SU-DHL-6 (cell line): Measurements from ENCODE around the gene ACACB.

Source experiments
- H2AFZ ChIP-seq: fragments of 200-600 bp; sonication (generic); 2 replicates; pipeline ENCODE4 v1.6.1; 2014; ENCODE audit warnings: low read depth, mild to moderate bottlenecking, moderate library complexity, mixed read lengths, antibody characterized with exemption, low read length; ENCODE audit not compliant: severe bottlenecking
- H3F3A ChIP-seq: fragments of 200-600 bp; shearing (Covaris generic); 2 replicates; pipeline ENCODE4 v1.6.0; 2016; ENCODE audit warnings: antibody characterized with exemption, mild to moderate bottlenecking; ENCODE audit not compliant: insufficient read depth
- H3K27ac ChIP-seq: fragments of 200-600 bp; sonication (generic); 2 replicates; pipeline ENCODE4 v1.5.1; 2016; ENCODE audit warnings: low read depth, mild to moderate bottlenecking, low read length, moderate library complexity, mixed read lengths
- H3K27me3 ChIP-seq: fragments of 200-600 bp; sonication (generic), shearing (Covaris generic); 2 replicates; pipeline ENCODE4 v1.6.0; 2014; ENCODE audit warnings: mild to moderate bottlenecking, low read length
- H3K36me3 ChIP-seq: fragments of 200-600 bp; sonication (generic); 2 replicates; pipeline ENCODE4 v1.6.1; 2014; ENCODE audit warnings: mild to moderate bottlenecking, low read length, mixed read lengths
- H3K4me2 ChIP-seq: fragments of 300-600, 200-600 bp; shearing (Covaris generic), sonication (generic); 2 replicates; pipeline ENCODE4 v1.6.0; 2014; ENCODE audit warnings: low read length, low read depth, mild to moderate bottlenecking; ENCODE audit not compliant: poor library complexity, severe bottlenecking
- H3K4me3 ChIP-seq: fragments of 200-600 bp; sonication (generic); 2 replicates; pipeline ENCODE4 v1.5.1; 2014; ENCODE audit warnings: antibody characterized with exemption, low read length, mild to moderate bottlenecking, mixed read lengths; ENCODE audit not compliant: insufficient read depth, poor library complexity, severe bottlenecking
- H3K79me2 ChIP-seq: fragments of 200-600 bp; sonication (generic); 2 replicates; pipeline ENCODE4 v1.6.1; 2014; ENCODE audit warnings: mild to moderate bottlenecking, low read length, moderate library complexity; ENCODE audit not compliant: insufficient read depth
- H3K9ac ChIP-seq: fragments of 200-600 bp; sonication (generic); 2 replicates; pipeline ENCODE4 v1.7.0; 2014; ENCODE audit warnings: mild to moderate bottlenecking, low read length
- H3K9me2 ChIP-seq: fragments of 200-600 bp; sonication (generic); replicated peaks from 2 replicates; pipeline ENCODE4 v1.6.1; 2014; ENCODE audit warnings: low read length; ENCODE audit not compliant: insufficient read depth
- H3K9me3 ChIP-seq: fragments of 200-600 bp; sonication (generic); 2 replicates; pipeline ENCODE4 v1.6.1; 2014; ENCODE audit warnings: low read length, mixed read lengths; ENCODE audit not compliant: insufficient read depth
- H4K20me1 ChIP-seq: fragments of 200-600 bp; sonication (generic); 2 replicates; pipeline ENCODE4 v1.6.1; 2014; ENCODE audit warnings: low read depth, mild to moderate bottlenecking, antibody characterized with exemption, low read length, moderate library complexity, mixed read lengths
- EZH2phosphoT487 ChIP-seq: fragments of 200-600 bp; sonication (generic), shearing (Covaris generic); conservative IDR thresholded peaks from 2 replicates; pipeline ENCODE4 v1.6.1; 2018; ENCODE audit warnings: mild to moderate bottlenecking, antibody characterized with exemption, low read length, moderate library complexity, mixed read lengths
- TF ChIP-seq, protein P1 (sequence below): fragments of 200-600 bp; sonication (generic); IDR thresholded peaks from one replicate; pipeline ENCODE4 v1.5.1; 2017; ENCODE audit warnings: antibody characterized with exemption, mild to moderate bottlenecking, low read length, moderate library complexity; ENCODE audit not compliant: insufficient read depth, poor library complexity, severe bottlenecking

The ACACB gene

DNA sequence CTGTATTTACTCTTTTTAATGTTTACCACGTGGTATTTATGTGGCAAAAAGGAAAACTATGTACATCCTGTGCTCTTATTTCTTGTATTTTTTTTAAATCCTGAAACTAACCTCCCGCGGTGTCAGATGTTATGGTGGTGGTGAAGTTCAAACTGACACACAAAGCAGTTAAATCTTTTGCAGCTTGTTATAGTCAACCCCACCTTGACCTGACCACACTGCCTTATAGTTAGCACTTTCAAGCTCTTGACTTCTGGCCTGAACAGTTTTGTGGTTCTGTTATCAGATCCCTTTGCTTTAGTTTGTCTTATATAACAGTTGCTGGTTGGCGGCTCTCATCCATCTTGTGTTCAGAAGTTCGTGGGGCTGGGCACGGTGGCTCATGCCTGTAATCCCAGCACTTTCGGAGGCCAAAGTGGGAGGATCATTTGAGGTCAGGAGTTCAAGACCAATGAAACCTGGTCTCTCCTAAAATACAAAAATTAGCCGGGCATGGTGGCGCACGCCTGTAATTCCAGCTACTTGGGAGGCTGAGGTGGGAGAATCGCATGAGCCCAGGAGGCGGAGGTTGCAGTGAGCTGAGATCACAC is 16.9 kb upstream of the ACACB start:
- Histone ChIP-seq H4K20me1 (no peaks in the 10 kb centered on the region), H3K4me2 (peak overlapping the region; percentile 85), H3K9me2 (no peaks in the 10 kb centered on the region), H3K27ac (no peak overlapping the region), H3K36me3 (peaks cover 8% of the 10 kb centered on the region; the same call in 1 of the 2 replicates), H3K9me3 (no peaks in the 10 kb centered on the region), H3K9ac (0 out of 2 replicates have a peak overlapping the region, but pooled peaks have one; percentile 80), H3K4me3 (no peak overlapping the region), H2AFZ (no peak overlapping the region), H3F3A (peaks cover 4% of the 10 kb centered on the region; the same call in 1 of the 2 replicates), H3K79me2 (peaks cover 9% of the 10 kb centered on the region; the same call in 1 of the 2 replicates), H3K27me3 (no peaks in the 10 kb centered on the region)
- no peak for TF ChIP-seq EZH2phosphoT487
- TF ChIP-seq, protein P1, sequence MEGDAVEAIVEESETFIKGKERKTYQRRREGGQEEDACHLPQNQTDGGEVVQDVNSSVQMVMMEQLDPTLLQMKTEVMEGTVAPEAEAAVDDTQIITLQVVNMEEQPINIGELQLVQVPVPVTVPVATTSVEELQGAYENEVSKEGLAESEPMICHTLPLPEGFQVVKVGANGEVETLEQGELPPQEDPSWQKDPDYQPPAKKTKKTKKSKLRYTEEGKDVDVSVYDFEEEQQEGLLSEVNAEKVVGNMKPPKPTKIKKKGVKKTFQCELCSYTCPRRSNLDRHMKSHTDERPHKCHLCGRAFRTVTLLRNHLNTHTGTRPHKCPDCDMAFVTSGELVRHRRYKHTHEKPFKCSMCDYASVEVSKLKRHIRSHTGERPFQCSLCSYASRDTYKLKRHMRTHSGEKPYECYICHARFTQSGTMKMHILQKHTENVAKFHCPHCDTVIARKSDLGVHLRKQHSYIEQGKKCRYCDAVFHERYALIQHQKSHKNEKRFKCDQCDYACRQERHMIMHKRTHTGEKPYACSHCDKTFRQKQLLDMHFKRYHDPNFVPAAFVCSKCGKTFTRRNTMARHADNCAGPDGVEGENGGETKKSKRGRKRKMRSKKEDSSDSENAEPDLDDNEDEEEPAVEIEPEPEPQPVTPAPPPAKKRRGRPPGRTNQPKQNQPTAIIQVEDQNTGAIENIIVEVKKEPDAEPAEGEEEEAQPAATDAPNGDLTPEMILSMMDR: no peak

DNA sequence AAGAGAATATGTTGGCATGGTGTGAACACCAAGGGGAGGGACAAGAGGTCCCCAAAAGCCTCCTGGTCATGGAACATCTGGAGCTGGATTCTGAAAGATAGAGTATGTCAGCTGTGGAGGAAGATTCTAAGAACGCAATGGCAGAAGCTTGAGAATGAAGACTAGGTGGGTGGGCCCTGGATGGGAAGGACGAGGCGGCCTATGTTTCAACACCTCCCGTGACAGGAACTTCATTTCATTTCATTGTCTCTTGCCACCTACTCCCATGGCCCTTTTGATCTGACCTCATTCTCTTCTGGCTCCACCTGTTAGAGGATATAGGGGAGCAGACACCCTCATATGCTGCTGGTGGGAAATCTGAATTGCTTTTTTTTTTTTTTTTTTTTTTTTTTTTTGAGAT is 15.6 kb upstream of the ACACB start:
- TF ChIP-seq, protein P1: no peak
- no peak for TF ChIP-seq EZH2phosphoT487
- Histone ChIP-seq H3K9ac (no peak overlapping the region), H3K4me2 (no peak overlapping the region), H4K20me1 (no peaks in the 10 kb centered on the region), H3K27me3 (no peaks in the 10 kb centered on the region), H3K27ac (no peak overlapping the region), H2AFZ (no peak overlapping the region), H3K79me2 (peaks cover 9% of the 10 kb centered on the region; the same call in 1 of the 2 replicates), H3F3A (0 out of 2 replicates have a peak, but pooled peaks cover under 1% of the 10 kb centered on the region), H3K9me3 (no peaks in the 10 kb centered on the region), H3K36me3 (peaks cover 13% of the 10 kb centered on the region; the same call in 1 of the 2 replicates), H3K4me3 (no peak overlapping the region), H3K9me2 (no peaks in the 10 kb centered on the region)

DNA sequence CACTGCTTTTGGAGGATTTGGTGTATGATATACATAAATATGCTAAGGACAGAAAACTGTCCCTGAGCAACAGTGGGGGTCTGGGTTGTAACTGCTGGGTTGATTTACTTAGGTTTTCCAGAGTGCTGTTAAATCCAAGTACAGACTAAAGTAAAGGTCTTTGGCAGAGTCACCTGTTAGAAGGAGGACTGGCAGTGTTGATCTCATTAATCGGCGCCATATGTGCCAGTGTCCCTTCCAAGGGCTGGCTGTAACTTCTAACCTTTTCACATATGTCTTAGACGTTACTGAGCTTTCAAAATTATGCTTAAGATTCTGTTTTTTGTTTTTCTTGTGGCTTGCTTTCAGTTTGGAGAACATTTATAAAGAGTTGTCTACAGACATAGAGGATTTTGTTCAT is 13.9 kb upstream of the ACACB start:
- Histone ChIP-seq H4K20me1 (no peaks in the 10 kb centered on the region), H3K79me2 (peaks cover 9% of the 10 kb centered on the region; the same call in 1 of the 2 replicates), H3F3A (no peaks in the 10 kb centered on the region), H3K4me3 (no peak overlapping the region), H3K36me3 (peaks cover 13% of the 10 kb centered on the region; the same call in 1 of the 2 replicates), H3K27ac (no peak overlapping the region), H2AFZ (no peak overlapping the region), H3K27me3 (no peaks in the 10 kb centered on the region), H3K9me2 (no peaks in the 10 kb centered on the region), H3K9ac (no peak overlapping the region), H3K9me3 (no peaks in the 10 kb centered on the region), H3K4me2 (no peak overlapping the region)
- TF ChIP-seq EZH2phosphoT487: no peak
- TF ChIP-seq, protein P1: no peak
